Muscle of leg (tissue), 11 donors: ENCODE measurements around the gene SEL1L3. TPM values are rescaled to one million over a fixed set of nuclear protein-coding genes. Genes with fewer than 3 reads are reported as not detected.

Experiments
- DNase-seq: peaks from one replicate; pipeline ENCODE4 v3.0.0; 2013
- H3K27ac ChIP-seq: one replicate; pipeline ENCODE4 v1.5.1; 2013; ENCODE audit warnings: mild to moderate bottlenecking, low read length, control low read depth
- H3K27me3 ChIP-seq: one replicate; pipeline ENCODE4 v1.6.1; 2013; ENCODE audit warnings: low read length; ENCODE audit not compliant: control insufficient read depth, insufficient read depth
- H3K36me3 ChIP-seq: one replicate; pipeline ENCODE4 v1.6.1; 2013; ENCODE audit warnings: low read length; ENCODE audit not compliant: control insufficient read depth, insufficient read depth
- H3K4me1 ChIP-seq: one replicate; pipeline ENCODE4 v1.6.1; 2013; ENCODE audit warnings: low read length; ENCODE audit not compliant: control insufficient read depth, insufficient read depth
- H3K4me3 ChIP-seq: one replicate; pipeline ENCODE4 v1.5.1; 2013; ENCODE audit warnings: low read length, control low read depth
- H3K9me3 ChIP-seq: replicated peaks from 2 replicates; pipeline ENCODE4 v1.6.1; 2013; ENCODE audit warnings: low read depth, low read length; ENCODE audit not compliant: control insufficient read depth
- WGBS: methylation state at CpG from one replicate; pipeline ENCODE4 v1.1.5; 2013; ENCODE audit warnings: missing lambda C conversion rate; ENCODE audit not compliant: insufficient coverage; 5-methylcytosine and 5-hydroxymethylcytosine counted together
- polyA plus RNA-seq, 8 donors: library from polyadenylated mRNA; unstranded; fragments of 120-200 nt; gene quantifications; one replicate each; pipeline versions ENCODE4 v1.2.1 to v1.2.3, GENCODE V29; 2013; ENCODE audit warnings: inconsistent platforms in 1 of 8, low replicate concordance in 1 of 8; ENCODE audit not compliant: insufficient read length in 8 of 8, insufficient read depth in 1 of 8
- total RNA-seq: library from RNA; stranded (reverse); fragments of 120-200 nt; gene quantifications from one replicate; pipeline ENCODE4 v1.2.4, GENCODE V29; 2013

SEL1L3 gene
- total and polyA plus RNA-seq, 9 donors, result 10.8 to 21.3 (median 16.8) TPM

GRCh38 chr4:25779021-25779420, 83.8 kb downstream of the SEL1L3 start:
- H3K4me1 ChIP-seq, result no peaks in the 10 kb centered on the region
- no peak overlapping the region for H3K4me3 ChIP-seq
- DNase-seq, result no peak
- no peaks in the 10 kb centered on the region for H3K27me3 ChIP-seq
- H3K9me3 ChIP-seq, result no peaks in the 10 kb centered on the region
- peaks cover 4% of the 10 kb centered on the region for H3K36me3 ChIP-seq
- H3K27ac ChIP-seq, result no peak overlapping the region
- WGBS, result 100% methylated on average over 2 of the region's 4 CpGs

GRCh38 chr4:25776795-25777194, 86.0 kb downstream of the SEL1L3 start:
- Histone ChIP-seq H3K9me3 (no peaks in the 10 kb centered on the region), H3K27me3 (no peaks in the 10 kb centered on the region), H3K36me3 (peaks cover 2% of the 10 kb centered on the region), H3K4me3 (no peak overlapping the region), H3K27ac (no peak overlapping the region), H3K4me1 (no peaks in the 10 kb centered on the region)
- DNase-seq, result no peak

- Histone ChIP-seq H3K27me3 (no peaks in the 10 kb centered on the region), H3K4me3 (no peak overlapping the region), H3K4me1 (no peaks in the 10 kb centered on the region), H3K9me3 (no peaks in the 10 kb centered on the region), H3K27ac (no peak overlapping the region), H3K36me3 (no peaks in the 10 kb centered on the region)
- DNase-seq, result no peak
- WGBS, result no CpG with 5 or more reads among the region's 2 CpGs
Measured at GRCh38 chr4:25775166-25775565, 87.6 kb downstream of the SEL1L3 start.

GRCh38 chr4:25773358-25773757, 89.4 kb downstream of the SEL1L3 start:
- no peak overlapping the region for H3K27ac ChIP-seq
- peaks cover 3% of the 10 kb centered on the region for H3K4me1 ChIP-seq
- H3K4me3 ChIP-seq, result no peak overlapping the region
- no peaks in the 10 kb centered on the region for H3K27me3 ChIP-seq
- no peaks in the 10 kb centered on the region for H3K36me3 ChIP-seq
- H3K9me3 ChIP-seq, result no peaks in the 10 kb centered on the region
- WGBS, result 100% methylated on average over 4 of the region's 4 CpGs
- no peak for DNase-seq

GRCh38 chr4:25771672-25772071, 91.1 kb downstream of the SEL1L3 start:
- Histone ChIP-seq H3K9me3 (no peaks in the 10 kb centered on the region), H3K27me3 (no peaks in the 10 kb centered on the region), H3K4me3 (no peak overlapping the region), H3K36me3 (peaks cover 1% of the 10 kb centered on the region), H3K4me1 (peaks cover 3% of the 10 kb centered on the region), H3K27ac (no peak overlapping the region)
- WGBS, result no CpG with 5 or more reads among the region's 4 CpGs
- DNase-seq, result no peak

GRCh38 chr4:25770847-25771246, 91.9 kb downstream of the SEL1L3 start:
- no peak overlapping the region for H3K27ac ChIP-seq
- H3K36me3 ChIP-seq, result peaks cover 4% of the 10 kb centered on the region
- H3K4me3 ChIP-seq, result no peak overlapping the region
- no peaks in the 10 kb centered on the region for H3K9me3 ChIP-seq
- 78% methylated on average over 1 of the region's 1 CpG for WGBS
- no peaks in the 10 kb centered on the region for H3K27me3 ChIP-seq
- H3K4me1 ChIP-seq, result peaks cover 3% of the 10 kb centered on the region
- DNase-seq, result no peak

- WGBS, result 25% methylated on average over 4 of the region's 4 CpGs
- Histone ChIP-seq H3K27ac (no peak overlapping the region), H3K9me3 (no peaks in the 10 kb centered on the region), H3K36me3 (peaks cover 6% of the 10 kb centered on the region), H3K4me1 (peaks cover 3% of the 10 kb centered on the region), H3K4me3 (no peak overlapping the region), H3K27me3 (no peaks in the 10 kb centered on the region)
- peak; percentile 85 for DNase-seq
Measured at GRCh38 chr4:25769251-25769650, 93.5 kb downstream of the SEL1L3 start.

- H3K4me3 ChIP-seq, result no peak overlapping the region
- H3K27ac ChIP-seq, result no peak overlapping the region
- peaks cover 3% of the 10 kb centered on the region for H3K4me1 ChIP-seq
- H3K36me3 ChIP-seq, result peaks cover 6% of the 10 kb centered on the region
- DNase-seq, result peak; percentile 90
- no peaks in the 10 kb centered on the region for H3K27me3 ChIP-seq
- no peaks in the 10 kb centered on the region for H3K9me3 ChIP-seq
- WGBS, result 47% methylated on average over 4 of the region's 8 CpGs
Measured at GRCh38 chr4:25767877-25768725, 94.7 kb downstream of the SEL1L3 start.

- DNase-seq, result no peak
- no peak overlapping the region for H3K4me3 ChIP-seq
- peaks cover 6% of the 10 kb centered on the region for H3K36me3 ChIP-seq
- WGBS, result 89% methylated on average over 5 of the region's 11 CpGs
- no peak overlapping the region for H3K27ac ChIP-seq
- no peaks in the 10 kb centered on the region for H3K27me3 ChIP-seq
- no peaks in the 10 kb centered on the region for H3K9me3 ChIP-seq
- H3K4me1 ChIP-seq, result no peaks in the 10 kb centered on the region
Measured at GRCh38 chr4:25760518-25761157, 102.2 kb downstream of the SEL1L3 start.

GRCh38 chr4:25760048-25760447, 102.7 kb downstream of the SEL1L3 start:
- DNase-seq, result no peak
- Histone ChIP-seq H3K36me3 (peaks cover 5% of the 10 kb centered on the region), H3K9me3 (no peaks in the 10 kb centered on the region), H3K4me1 (no peaks in the 10 kb centered on the region), H3K27ac (no peak overlapping the region), H3K27me3 (no peaks in the 10 kb centered on the region), H3K4me3 (no peak overlapping the region)
- WGBS, result 100% methylated on average over 1 of the region's 4 CpGs
